ENCODE data around the gene ACER1. TPM values are rescaled to one million over a fixed set of nuclear protein-coding genes. Genes with fewer than 3 reads are reported as not detected.

The ACER1 gene
- total RNA-seq, 1 donor, result not detected

GRCh38 chr19:6376512-6377190 lies 43.2 kb upstream of the ACER1 start:
- no peak overlapping the region for H3K4me3 ChIP-seq (ENCODE audit: low read depth, low read length)
- DNase-seq (ENCODE audit: low read depth), result no peak
- no peak for TF ChIP-seq CTCF (IDR thresholded peaks at IDR 0.05; ENCODE audit: insufficient read depth, low read length)

- TF ChIP-seq CTCF (IDR thresholded peaks at IDR 0.05; ENCODE audit: insufficient read depth, low read length), result no peak
- H3K4me3 ChIP-seq (ENCODE audit: low read depth, low read length), result no peak within 1 kb of the TSS
- no peak for DNase-seq (ENCODE audit: low read depth)
Measured at GRCh38 chr19:6375411-6376010, 42.1 kb upstream of the ACER1 start, which contains the start of gene PSPN. TSS of gene PSPN (minus strand) at chr19:6375933. CDS start at chr19:6375849, 84 bp downstream.

GRCh38 chr19:6374711-6375410 lies 41.4 kb upstream of the ACER1 start:
- no peak for DNase-seq (ENCODE audit: low read depth)
- H3K4me3 ChIP-seq (ENCODE audit: low read depth, low read length), result no peak overlapping the region
- TF ChIP-seq CTCF (IDR thresholded peaks at IDR 0.05; ENCODE audit: insufficient read depth, low read length), result no peak

- peak overlapping the region; percentile 70 for H3K4me3 ChIP-seq (ENCODE audit: low read depth, low read length)
- DNase-seq (ENCODE audit: low read depth), result no peak
- no peak for TF ChIP-seq CTCF (IDR thresholded peaks at IDR 0.05; ENCODE audit: insufficient read depth, low read length)
Measured at GRCh38 chr19:6374161-6374709, 40.8 kb upstream of the ACER1 start.

- no peak for TF ChIP-seq CTCF (IDR thresholded peaks at IDR 0.05; ENCODE audit: insufficient read depth, low read length)
- DNase-seq (ENCODE audit: low read depth), result no peak
- H3K4me3 ChIP-seq (ENCODE audit: low read depth, low read length), result peak overlapping the region; percentile 70
Measured at GRCh38 chr19:6373813-6374108, 40.3 kb upstream of the ACER1 start.

- DNase-seq (ENCODE audit: low read depth), result peak; percentile 97
- H3K4me3 ChIP-seq (ENCODE audit: low read depth, low read length), result peak overlapping the region; percentile 83
- no peak for TF ChIP-seq CTCF (IDR thresholded peaks at IDR 0.05; ENCODE audit: insufficient read depth, low read length)
Measured at GRCh38 chr19:6373096-6373812, 39.8 kb upstream of the ACER1 start.

Data from fibroblast of the aortic adventitia (primary cell).